SK-N-SH treated with all-trans-retinoic acid at 6 μM for 48 hours (cell line): ENCODE data around the gene UST.

Source experiments
- BACH2 ChIP-seq: fragments of 250-450 bp; sonication (Bioruptor Pico); IDR thresholded peaks from 2 replicates; pipeline ENCODE4 v1.9.0; 2021; ENCODE audit warnings: mild to moderate bottlenecking, borderline replicate concordance
- TCF4 ChIP-seq: fragments of 250-450 bp; sonication (Bioruptor Pico); IDR thresholded peaks from 2 replicates; pipeline ENCODE4 v1.8.0; 2021; ENCODE audit warnings: mild to moderate bottlenecking, moderate library complexity, borderline replicate concordance
- ZNF565 ChIP-seq: fragments of 450-650 bp; formaldehyde crosslinking; conservative IDR thresholded peaks from 2 replicates; pipeline ENCODE4 v1.5.0; 2020; ENCODE audit warnings: low read depth, mild to moderate bottlenecking, moderate library complexity

GRCh38 chr6:149089510-149089909, 342.7 kb downstream of the UST start:
- TF ChIP-seq ZNF565 (no peak), BACH2 (CRISPR knock-in tag) (no peak), TCF4 (CRISPR knock-in tag) (no peak)
